AG09319 (cell line): ENCODE measurements around the gene MRPL52.
"Not testable (repeated sequence)": the region's sequence is repeated elsewhere in the genome, so short reads cannot be mapped to it uniquely, and the experiment has no call there.

Source experiments
- DNase-seq: peaks from one replicate; pipeline ENCODE4 v3.0.0-alpha.2; 2010; ENCODE audit warnings: low read depth; ENCODE audit errors: extremely low read depth
- CTCF ChIP-seq: IDR thresholded peaks from 2 replicates; pipeline ENCODE4 v1.5.1; 2011; ENCODE audit warnings: low read depth, mild to moderate bottlenecking, inconsistent platforms, low read length, moderate library complexity

The MRPL52 gene

DNA sequence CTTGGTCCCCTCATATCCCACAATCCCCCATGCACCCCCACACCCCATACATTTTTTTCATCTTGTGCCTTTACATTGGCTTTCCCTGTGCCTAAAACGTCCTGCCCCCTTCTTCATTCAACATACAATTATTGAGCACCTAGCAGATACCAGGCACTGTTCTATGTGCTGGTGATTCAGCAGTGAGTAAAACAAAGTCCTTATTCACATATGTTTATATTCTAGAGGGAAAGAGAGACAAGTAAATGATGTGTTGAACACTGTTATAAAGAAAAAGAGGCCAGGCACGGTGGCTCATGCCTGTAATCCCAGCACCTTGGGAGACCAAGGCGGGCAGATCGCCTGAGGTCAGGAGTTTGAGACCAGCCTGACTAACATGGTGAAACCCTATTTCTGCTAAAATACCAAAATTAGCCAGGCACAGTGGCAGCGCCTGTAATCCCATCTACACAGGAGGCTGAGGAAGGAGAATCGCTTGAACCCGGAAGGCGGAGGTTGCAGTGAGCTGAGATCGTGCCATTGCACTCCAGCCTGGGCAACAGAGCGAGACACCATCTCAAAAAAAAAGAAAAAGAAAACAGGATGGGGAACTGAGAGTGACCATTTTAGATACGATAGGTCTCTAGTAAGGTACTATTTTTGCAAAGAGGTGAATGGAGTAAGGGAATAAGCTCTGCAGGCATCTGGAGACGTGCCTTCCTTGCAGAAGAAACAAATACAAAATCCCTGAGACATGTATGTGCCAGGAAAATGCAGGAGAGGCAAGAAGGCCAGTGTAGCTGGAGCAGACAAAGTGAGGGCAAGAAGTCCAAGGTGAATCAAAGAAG, 26.6 kb upstream of the MRPL52 start:
- no peak for DNase-seq
- no peak for TF ChIP-seq CTCF

- DNase-seq: no peak
- no peak for TF ChIP-seq CTCF
Observed at GRCh38 chr14:22803687-22803974, 26.1 kb upstream of the MRPL52 start.

- not testable (repeated sequence) for DNase-seq
Observed at GRCh38 chr14:22805235-22805634, 24.5 kb upstream of the MRPL52 start.

- TF ChIP-seq CTCF: no peak
- DNase-seq: no peak
Observed at GRCh38 chr14:22807432-22808087, 22.1 kb upstream of the MRPL52 start.

- DNase-seq: no peak
- no peak for TF ChIP-seq CTCF
Observed at GRCh38 chr14:22808388-22809209, 21.1 kb upstream of the MRPL52 start.

- DNase-seq: no peak
- no peak for TF ChIP-seq CTCF
Observed at GRCh38 chr14:22811722-22812121, 18.0 kb upstream of the MRPL52 start.

DNA sequence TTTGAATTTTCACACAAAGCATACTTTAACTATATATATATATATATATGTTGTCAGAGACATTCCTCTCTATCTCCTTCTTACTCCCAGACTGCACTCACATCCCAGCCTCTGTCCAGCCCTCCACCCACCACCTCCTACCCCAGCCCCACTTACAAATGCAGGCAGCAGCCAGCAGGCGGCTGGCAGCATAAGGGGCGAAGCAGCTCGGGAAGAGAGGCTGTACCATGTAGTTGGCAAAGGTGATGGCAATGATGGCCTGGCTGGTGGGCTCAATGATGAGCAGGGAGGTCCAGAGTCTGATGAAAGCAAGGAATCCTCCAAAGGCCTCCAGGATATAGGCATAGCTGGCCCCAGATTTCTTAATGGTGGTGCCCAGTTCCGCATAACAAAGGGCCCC, 16.9 kb upstream of the MRPL52 start:
- no peak for TF ChIP-seq CTCF
- no peak for DNase-seq
